Heart left ventricle (tissue), 13 donors: ENCODE measurements around the gene PLCB4.

Experiments used
- POLR2A ChIP-seq, 2 donors: fragments of 450-650 bp; IDR thresholded peaks; one replicate each; pipeline ENCODE4 v1.6.1; 2017; ENCODE audit warnings: antibody characterized with exemption in 2 of 2, mild to moderate bottlenecking in 2 of 2, moderate library complexity in 2 of 2
- TF ChIP-seq, protein P1 (sequence below), 12 donors: fragments of 200-600 bp; sonication (generic) in 4 of 12; IDR thresholded peaks; one replicate each; pipeline versions ENCODE4 v1.5.0 to v1.8.0; 2018 to 2022; ENCODE audit warnings: antibody characterized with exemption in 12 of 12, mild to moderate bottlenecking in 5 of 12
- donor health status: ischemic (EF 13 %, LVEDD 7.1; RV severe dilation, severe dysfunction).
- donor health status: DM: no; HTN: yes; CAD: no.
- donor health status: DM: no; HTN: no; CAD: no.
- donor health status: ischemic (EF 25% LVEDD 6.9; RV normal size, moderate dysfunction).
- donor health status: ischemic (EF 25% LVEDD 5.7; RV mildly dilated, moderate dysfunction).
- donor health status: ischemic (EF 35%, LVEDD 5.7; RV mildly dilated, moderate dysfunction).
- donor health status: nonischemic (EF 11% LVEDD 7.7; RV severe dilation, severe dysfunction).
- donor health status: DM: yes; HTN: yes; CAD: no.
- donor health status: PGD.
- donor health status: ischemic (EF 29% LVEDD 5.4; RV normal size, mild dysfunction).
- donor health status: nonischemic (EF 23%, LVEDD 6.1; RV moderate dilation, normal function).

DNA sequence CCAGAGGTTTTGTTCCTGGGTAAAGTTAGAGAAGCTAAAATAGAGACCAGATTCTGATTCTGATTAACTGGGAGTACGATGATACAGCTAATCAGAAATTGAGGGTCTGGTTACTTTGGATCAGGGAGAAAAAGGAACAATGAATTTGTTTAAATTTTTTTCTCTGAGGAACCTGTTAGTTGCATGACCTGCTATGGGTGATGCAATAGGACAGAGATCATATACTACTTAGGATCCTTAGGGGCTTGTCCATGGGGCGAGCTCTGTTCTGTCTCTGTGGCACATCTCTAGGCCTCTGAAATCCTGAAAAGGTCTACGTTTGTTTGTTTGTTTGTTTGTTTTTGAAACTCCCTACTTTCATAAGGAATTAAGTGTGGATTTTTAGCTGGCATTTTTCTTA, 279.4 kb downstream of the PLCB4 start:
- TF ChIP-seq, protein P1, sequence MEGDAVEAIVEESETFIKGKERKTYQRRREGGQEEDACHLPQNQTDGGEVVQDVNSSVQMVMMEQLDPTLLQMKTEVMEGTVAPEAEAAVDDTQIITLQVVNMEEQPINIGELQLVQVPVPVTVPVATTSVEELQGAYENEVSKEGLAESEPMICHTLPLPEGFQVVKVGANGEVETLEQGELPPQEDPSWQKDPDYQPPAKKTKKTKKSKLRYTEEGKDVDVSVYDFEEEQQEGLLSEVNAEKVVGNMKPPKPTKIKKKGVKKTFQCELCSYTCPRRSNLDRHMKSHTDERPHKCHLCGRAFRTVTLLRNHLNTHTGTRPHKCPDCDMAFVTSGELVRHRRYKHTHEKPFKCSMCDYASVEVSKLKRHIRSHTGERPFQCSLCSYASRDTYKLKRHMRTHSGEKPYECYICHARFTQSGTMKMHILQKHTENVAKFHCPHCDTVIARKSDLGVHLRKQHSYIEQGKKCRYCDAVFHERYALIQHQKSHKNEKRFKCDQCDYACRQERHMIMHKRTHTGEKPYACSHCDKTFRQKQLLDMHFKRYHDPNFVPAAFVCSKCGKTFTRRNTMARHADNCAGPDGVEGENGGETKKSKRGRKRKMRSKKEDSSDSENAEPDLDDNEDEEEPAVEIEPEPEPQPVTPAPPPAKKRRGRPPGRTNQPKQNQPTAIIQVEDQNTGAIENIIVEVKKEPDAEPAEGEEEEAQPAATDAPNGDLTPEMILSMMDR (IDR thresholded peaks at IDR 0.05): no peak
- TF ChIP-seq POLR2A (IDR thresholded peaks at IDR 0.05): no peak
